Activated CD4-positive, alpha-beta T cell treated with anti-CD3 and anti-CD28 coated beads for 24 hours (primary cell): ENCODE data around the gene NUFIP1.
"Not testable (repeated sequence)": the region's sequence is repeated elsewhere in the genome, so short reads cannot be mapped to it uniquely, and the experiment has no call there.

ENCODE experiments used
- DNase-seq, 2 donors: peaks; one replicate each; pipeline ENCODE4 v3.0.0-alpha.2; 2020; ENCODE audit warnings: low read depth in 2 of 2

The NUFIP1 gene

GRCh38 chr13:44919104-44919804 is 70.0 kb downstream of the NUFIP1 start:
- DNase-seq, result no peak

- peak; percentile 54 to 66 for DNase-seq
Observed at GRCh38 chr13:44918326-44919103, 70.8 kb downstream of the NUFIP1 start.

- peak; percentile 91 to 93 for DNase-seq
Observed at GRCh38 chr13:44917589-44918325, 71.5 kb downstream of the NUFIP1 start.

- DNase-seq, result no peak
Observed at GRCh38 chr13:44912278-44913016, 76.8 kb downstream of the NUFIP1 start.

GRCh38 chr13:44908712-44909111 is 80.6 kb downstream of the NUFIP1 start:
- DNase-seq, result no peak

- no peak for DNase-seq
Observed at GRCh38 chr13:44908266-44908665, 81.0 kb downstream of the NUFIP1 start.

GRCh38 chr13:44906713-44907112 is 82.6 kb downstream of the NUFIP1 start:
- no peak for DNase-seq

GRCh38 chr13:44906230-44906629 is 83.0 kb downstream of the NUFIP1 start:
- DNase-seq, result no peak

- DNase-seq, result no peak
Observed at GRCh38 chr13:44905556-44905955, 83.7 kb downstream of the NUFIP1 start.

- DNase-seq, result no peak
Observed at GRCh38 chr13:44904967-44905366, 84.3 kb downstream of the NUFIP1 start.

GRCh38 chr13:44903574-44903985 is 85.7 kb downstream of the NUFIP1 start:
- no peak for DNase-seq

GRCh38 chr13:44902738-44903137 is 86.5 kb downstream of the NUFIP1 start:
- DNase-seq, result no peak

- no peak for DNase-seq
Observed at GRCh38 chr13:44899967-44900366, 89.3 kb downstream of the NUFIP1 start.

GRCh38 chr13:44898308-44898707 is 91.0 kb downstream of the NUFIP1 start:
- DNase-seq, result not testable (repeated sequence)

GRCh38 chr13:44895953-44896335 is 93.3 kb downstream of the NUFIP1 start:
- DNase-seq, result no peak

- DNase-seq, result no peak
Observed at GRCh38 chr13:44895264-44895952, 93.9 kb downstream of the NUFIP1 start.

- no peak for DNase-seq
Observed at GRCh38 chr13:44894001-44894770, 95.1 kb downstream of the NUFIP1 start.
